Measurements from ENCODE around the gene MACROD1.
"Not testable (repeated sequence)": the region's sequence is repeated elsewhere in the genome, so short reads cannot be mapped to it uniquely, and the experiment has no call there.

MACROD1 gene

GRCh38 chr11:64051297-64051696 is 114.6 kb downstream of the MACROD1 start:
- DNase-seq: no peak

GRCh38 chr11:64049509-64049908 is 116.4 kb downstream of the MACROD1 start:
- DNase-seq: no peak

GRCh38 chr11:64048042-64048854 is 117.7 kb downstream of the MACROD1 start:
- peak; percentile 23 for DNase-seq

- DNase-seq: not testable (repeated sequence)
Observed at GRCh38 chr11:64047373-64047772, 118.5 kb downstream of the MACROD1 start.

GRCh38 chr11:64045700-64046099 is 120.2 kb downstream of the MACROD1 start:
- no peak for DNase-seq

GRCh38 chr11:64044730-64045393 is 121.1 kb downstream of the MACROD1 start:
- DNase-seq: peak; percentile 78

GRCh38 chr11:64043545-64043944 is 122.4 kb downstream of the MACROD1 start:
- no peak for DNase-seq

GRCh38 chr11:64042301-64042700 is 123.6 kb downstream of the MACROD1 start:
- DNase-seq: no peak

GRCh38 chr11:64041846-64042245 is 124.1 kb downstream of the MACROD1 start:
- no peak for DNase-seq

- DNase-seq: peak; percentile 30
Observed at GRCh38 chr11:64040684-64041322, 125.1 kb downstream of the MACROD1 start.

GRCh38 chr11:64039012-64039665 is 126.8 kb downstream of the MACROD1 start:
- no peak for DNase-seq

- no peak for DNase-seq
Observed at GRCh38 chr11:64038500-64038899, 127.4 kb downstream of the MACROD1 start.

- DNase-seq: no peak
Observed at GRCh38 chr11:64037027-64037634, 128.8 kb downstream of the MACROD1 start.

- peak; percentile 73 for DNase-seq
Observed at GRCh38 chr11:64036087-64037026, 129.6 kb downstream of the MACROD1 start.

- no peak for DNase-seq
Observed at GRCh38 chr11:64035576-64035975, 130.3 kb downstream of the MACROD1 start, which contains the start of gene FLRT1. Gene FLRT1, plus strand, starts transcription at chr11:64035931. Its CDS starts 80,337 bp downstream, at chr11:64116268.

GRCh38 chr11:64035081-64035524 is 130.8 kb downstream of the MACROD1 start:
- no peak for DNase-seq

GRCh38 chr11:64034411-64034811 is 131.5 kb downstream of the MACROD1 start:
- no peak for DNase-seq

GRCh38 chr11:64032050-64032449 is 133.9 kb downstream of the MACROD1 start:
- DNase-seq: no peak

GRCh38 chr11:64031001-64031400 is 134.9 kb downstream of the MACROD1 start:
- DNase-seq: no peak

GRCh38 chr11:64029773-64030172 is 136.1 kb downstream of the MACROD1 start:
- no peak for DNase-seq

- peak; percentile 25 for DNase-seq
Observed at GRCh38 chr11:64028398-64029115, 137.4 kb downstream of the MACROD1 start.

Data from NCI-H1092 treated with DMSO at 0.1 percent for 48 hours (cell line).